Activated T-cell treated with anti-CD3 and anti-CD28 coated beads for 24 hours (primary cell): ENCODE measurements around the gene TRPC3.
A peak's percentile ranks its signal among the peaks of the same experiment; 100 is the strongest.
"Not testable (repeated sequence)": the region's sequence is repeated elsewhere in the genome, so short reads cannot be mapped to it uniquely, and the experiment has no call there.

ENCODE experiments used
- DNase-seq: peaks from one replicate; pipeline ENCODE4 v3.0.0-alpha.2; 2020; ENCODE audit warnings: low read depth

TRPC3 gene

GRCh38 chr4:121946644-121947043 lies 5.2 kb downstream of the TRPC3 start:
- DNase-seq = no peak

GRCh38 chr4:121943941-121944340 lies 7.9 kb downstream of the TRPC3 start:
- no peak for DNase-seq

DNA sequence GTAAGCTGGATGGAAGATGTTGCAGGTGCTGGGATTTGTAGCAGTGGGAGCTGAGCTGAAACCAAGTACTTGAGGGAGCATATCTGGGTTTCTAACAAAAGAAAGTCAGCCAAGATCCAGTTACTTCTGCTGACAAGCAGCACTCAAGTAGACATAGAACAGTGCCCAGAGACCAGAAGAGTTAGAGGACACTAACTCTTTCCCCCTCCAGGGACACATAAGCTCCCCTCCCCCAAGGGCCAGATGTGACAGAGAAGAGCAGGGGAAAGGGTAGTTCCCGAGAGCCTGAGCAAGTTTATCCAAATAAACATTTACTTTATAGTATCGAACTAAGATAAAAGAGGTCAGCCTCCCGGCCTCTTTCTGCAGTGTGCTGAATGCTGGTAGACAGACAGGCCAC lies 12.2 kb downstream of the TRPC3 start:
- DNase-seq = no peak

DNA sequence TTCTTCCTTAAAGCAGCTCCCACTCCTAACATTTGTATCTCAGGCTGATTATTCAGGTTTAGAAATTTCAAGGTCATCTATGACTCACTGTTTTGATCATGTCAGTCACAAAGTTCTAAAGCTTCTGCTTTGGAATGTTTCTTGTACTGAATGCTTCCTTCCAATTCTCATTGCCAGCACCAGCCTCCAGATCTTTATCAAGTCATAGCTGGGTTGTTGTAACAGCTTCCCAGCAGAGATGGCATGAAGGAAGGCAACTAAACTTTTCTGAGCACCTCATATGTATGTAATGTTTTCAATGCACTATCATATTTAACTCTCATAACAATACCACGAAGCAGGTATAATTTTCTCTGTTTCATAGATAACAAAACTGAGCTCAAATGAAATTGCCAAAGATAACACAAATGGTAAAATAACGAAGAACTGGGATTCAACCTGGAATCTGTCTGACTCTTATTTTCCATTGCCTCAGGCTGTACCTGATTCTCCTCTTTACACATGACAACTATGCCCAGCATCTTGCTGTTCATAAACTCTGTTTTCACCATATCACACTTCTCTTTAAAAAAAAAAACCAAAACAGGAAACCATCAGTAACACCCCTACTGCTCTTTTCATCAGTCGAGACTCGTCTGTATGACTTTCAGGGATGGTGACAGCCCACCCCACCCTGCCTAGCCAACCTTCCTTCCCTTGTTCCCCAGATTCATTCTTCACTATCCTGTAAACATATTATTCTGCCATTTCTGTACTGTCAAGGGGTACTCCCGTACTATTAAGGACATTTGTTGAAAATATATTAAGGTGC lies 13.4 kb downstream of the TRPC3 start:
- no peak for DNase-seq

GRCh38 chr4:121936101-121936500 lies 15.8 kb downstream of the TRPC3 start:
- DNase-seq = no peak

DNA sequence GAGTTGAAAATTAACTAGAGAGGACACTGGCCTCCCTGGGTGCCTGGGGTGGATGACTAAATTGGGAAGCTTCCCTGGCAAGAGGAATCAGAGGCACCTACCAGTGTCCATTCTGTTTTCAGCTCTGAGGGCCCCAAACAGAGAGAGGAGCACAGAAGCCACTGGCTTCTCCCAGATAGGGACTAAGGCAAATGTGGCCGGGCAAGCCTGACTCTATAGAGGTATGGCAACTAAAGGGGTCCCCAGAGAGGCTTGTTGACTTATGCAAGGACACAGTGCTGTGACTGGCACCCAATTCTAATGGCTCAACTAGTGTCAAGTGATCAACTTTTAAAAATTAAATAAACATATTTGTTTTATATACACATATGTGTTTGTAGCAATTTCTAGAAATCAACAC lies 17.2 kb downstream of the TRPC3 start:
- no peak for DNase-seq

GRCh38 chr4:121932212-121932974 lies 19.5 kb downstream of the TRPC3 start:
- no peak for DNase-seq

- DNase-seq = no peak
These were observed 21.6 kb downstream of the TRPC3 start for GRCh38 chr4:121930304-121930703.

- no peak for DNase-seq
These were observed 23.9 kb downstream of the TRPC3 start for GRCh38 chr4:121927948-121928347.

GRCh38 chr4:121926490-121926889 lies 25.4 kb downstream of the TRPC3 start:
- DNase-seq = not testable (repeated sequence)

DNA sequence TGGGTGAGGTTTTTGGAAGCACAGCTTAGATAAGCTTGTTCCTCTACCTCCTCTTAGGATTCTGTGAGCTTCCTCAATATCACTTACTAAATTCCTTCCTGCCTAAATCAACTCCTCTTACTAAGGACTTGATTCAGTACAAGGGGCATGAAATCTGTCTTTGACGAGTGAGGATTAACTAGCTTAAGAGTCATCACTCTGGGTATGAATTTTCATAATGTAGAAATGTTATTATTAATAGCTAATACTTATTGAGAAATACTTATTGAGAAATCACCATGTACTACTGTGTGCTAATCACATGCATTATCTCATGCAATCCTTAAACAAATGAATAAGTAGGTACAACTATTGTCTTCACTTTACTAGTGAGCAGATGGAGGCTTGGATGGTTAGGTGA lies 28.6 kb downstream of the TRPC3 start:
- no peak for DNase-seq

DNA sequence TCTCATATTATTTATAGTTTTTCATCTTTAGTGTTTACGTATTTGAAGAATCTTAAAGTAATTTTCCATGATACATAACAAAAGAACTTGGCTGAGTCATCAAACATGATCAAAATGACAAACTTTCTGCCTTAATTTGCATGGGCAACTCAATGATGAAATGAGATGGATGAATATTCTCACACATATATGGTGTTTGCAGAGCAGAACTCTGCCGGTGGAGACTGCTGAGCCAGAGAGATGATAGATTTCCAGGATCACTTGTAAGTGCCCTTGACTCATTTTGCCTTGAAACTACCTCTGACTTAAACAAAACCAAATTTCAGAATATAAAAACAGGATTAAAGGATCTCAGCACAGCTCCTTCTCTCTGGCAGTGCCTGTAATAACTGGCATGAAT lies 38.2 kb downstream of the TRPC3 start:
- no peak for DNase-seq

DNA sequence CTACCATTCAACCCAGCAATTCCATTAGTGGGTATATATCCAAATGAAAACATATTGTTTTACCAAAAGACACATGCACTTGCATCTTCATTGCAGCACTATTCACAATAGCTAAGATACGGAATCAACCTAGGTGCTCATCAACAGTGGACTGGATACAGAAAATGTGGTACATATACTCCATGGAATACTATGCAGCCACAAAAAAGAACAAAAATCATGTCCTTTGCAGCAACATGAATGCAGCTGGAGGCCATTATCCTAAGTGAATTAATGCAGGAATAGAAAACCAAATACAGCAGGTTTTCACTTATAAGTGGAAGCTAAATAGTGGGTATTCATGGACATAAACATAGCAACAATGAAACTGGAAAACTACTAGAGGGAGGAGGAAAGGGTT lies 43.5 kb downstream of the TRPC3 start:
- no peak for DNase-seq

DNA sequence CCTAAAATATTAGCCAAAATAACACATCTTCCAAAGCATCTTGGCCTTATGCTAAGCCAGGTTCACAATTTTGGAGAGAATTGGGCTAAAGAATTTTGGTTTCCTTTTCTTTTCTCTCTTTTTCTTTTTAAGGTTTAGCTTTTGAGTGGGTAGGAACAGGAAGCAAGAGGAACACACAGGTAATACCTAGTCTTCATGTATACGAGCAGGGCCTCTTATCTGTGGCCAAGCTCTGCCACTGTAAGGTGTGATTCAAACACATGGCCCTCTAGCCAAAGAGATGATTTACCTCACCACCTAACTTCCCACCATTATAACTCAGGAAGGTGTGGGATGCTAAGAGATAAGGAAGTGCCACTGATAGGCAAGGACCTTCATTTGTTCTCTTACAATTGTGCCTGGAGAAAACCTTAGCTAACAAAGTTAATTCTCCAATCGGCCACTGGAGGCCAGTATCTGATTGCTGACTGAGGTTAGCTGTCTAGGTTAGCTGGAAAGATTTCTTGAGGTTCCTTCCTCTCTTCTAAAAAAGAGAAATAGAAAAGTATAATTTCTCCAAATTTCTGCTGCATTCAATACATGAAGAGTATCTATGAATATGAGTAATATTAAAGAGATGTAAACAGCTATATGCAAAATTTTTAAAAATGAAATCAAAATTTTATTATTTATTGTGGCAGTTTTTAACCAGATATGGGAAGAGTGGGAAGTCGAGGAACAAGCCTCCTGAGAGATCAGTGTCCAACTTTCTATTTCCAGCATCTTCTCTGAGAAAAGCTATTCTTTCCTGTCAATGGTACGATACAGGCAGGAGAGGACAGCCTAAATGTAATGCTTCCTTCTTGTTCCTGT lies 51.5 kb downstream of the TRPC3 start:
- DNase-seq = peak; percentile 38

DNA sequence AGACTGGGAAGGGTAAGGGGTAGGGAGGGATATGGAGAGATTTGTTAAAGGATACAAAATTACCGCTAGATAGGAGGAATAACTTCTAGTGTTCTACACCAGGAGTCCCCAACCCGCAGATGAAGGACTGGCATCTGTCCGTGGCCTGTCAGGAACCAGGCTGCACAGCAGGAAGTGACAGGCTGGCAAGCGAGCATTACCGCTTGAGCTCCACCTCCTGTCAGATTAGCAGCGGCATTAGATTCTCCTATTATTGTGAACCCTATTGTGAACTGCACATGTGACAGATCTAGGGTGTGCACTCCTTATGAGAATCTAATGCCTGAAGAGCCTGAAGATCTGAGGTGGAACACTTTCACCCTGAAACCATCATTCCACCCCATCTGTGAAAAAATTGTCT lies 53.7 kb downstream of the TRPC3 start:
- DNase-seq = no peak

GRCh38 chr4:121888134-121888533 lies 63.7 kb downstream of the TRPC3 start:
- DNase-seq = no peak

DNA sequence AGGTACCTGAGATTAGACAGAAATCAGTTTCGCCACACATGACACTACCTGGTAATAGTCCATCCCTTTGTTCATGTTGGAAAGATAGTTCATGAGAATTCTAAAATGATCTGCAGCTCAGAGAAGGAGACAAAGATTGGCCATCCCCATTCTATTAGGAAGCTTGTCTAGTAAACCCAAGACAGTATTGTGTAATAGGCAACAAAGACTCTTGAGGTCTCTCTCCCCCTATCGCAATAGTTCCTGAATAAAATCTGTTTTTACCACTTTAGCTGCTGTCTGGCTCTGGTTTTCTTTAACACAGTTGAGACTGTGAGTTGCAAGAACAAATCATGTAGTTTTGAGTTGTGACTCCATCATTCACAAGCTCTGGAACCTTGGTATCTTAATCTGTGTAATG lies 66.7 kb downstream of the TRPC3 start:
- DNase-seq = no peak

- no peak for DNase-seq
These were observed 70.7 kb downstream of the TRPC3 start for GRCh38 chr4:121881158-121881557.

- no peak for DNase-seq
These were observed 72.7 kb downstream of the TRPC3 start for GRCh38 chr4:121879135-121879534.

- DNase-seq = no peak
These were observed 74.7 kb downstream of the TRPC3 start for GRCh38 chr4:121877041-121877773.

DNA sequence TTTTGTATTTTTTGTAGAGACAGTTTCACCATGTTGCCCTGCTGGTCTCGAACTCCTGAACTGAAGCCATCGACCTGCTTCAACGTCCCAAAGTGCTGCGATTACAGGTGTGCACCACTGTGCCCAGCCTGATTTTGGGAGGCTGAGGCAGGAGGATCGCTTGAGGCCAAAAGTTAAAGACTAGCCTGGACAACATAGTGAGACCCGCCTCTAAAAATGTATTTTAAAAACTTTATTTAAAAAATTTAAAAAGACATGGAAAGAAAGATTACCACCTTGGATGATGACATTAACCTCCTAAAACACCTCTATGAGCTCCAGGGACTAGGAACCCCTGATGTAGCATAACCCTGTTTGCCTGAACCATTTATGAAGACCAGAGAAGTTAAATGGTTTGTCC lies 75.8 kb downstream of the TRPC3 start:
- no peak for DNase-seq

GRCh38 chr4:121875652-121876051 lies 76.2 kb downstream of the TRPC3 start:
- no peak for DNase-seq
